AG10803 (cell line): ENCODE measurements around the gene CCT3.
"Not testable (repeated sequence)": the region's sequence is repeated elsewhere in the genome, so short reads cannot be mapped to it uniquely, and the experiment has no call there.

Experiments used
- DNase-seq: peaks from one replicate; pipeline ENCODE4 v3.0.0; 2010; ENCODE audit warnings: low read depth
- H3K4me3 ChIP-seq: 2 replicates; pipeline ENCODE4 v1.5.1; 2011; ENCODE audit warnings: mild to moderate bottlenecking, low read length, control low read depth
- CTCF ChIP-seq: conservative IDR thresholded peaks from 2 replicates; pipeline ENCODE4 v1.5.1; 2011; ENCODE audit warnings: mild to moderate bottlenecking, low read length, control low read depth, inconsistent platforms

Gene CCT3

GRCh38 chr1:156376146-156376545 lies 38.1 kb upstream of the CCT3 start:
- TF ChIP-seq CTCF, result peak; percentile 12; the same call in 1 of the 2 replicates
- peak; percentile 68 for DNase-seq
- no peak overlapping the region for H3K4me3 ChIP-seq

GRCh38 chr1:156373546-156373945 lies 35.5 kb upstream of the CCT3 start:
- no peak for DNase-seq
- H3K4me3 ChIP-seq, result no peak overlapping the region
- TF ChIP-seq CTCF, result no peak

GRCh38 chr1:156372876-156373275 lies 34.8 kb upstream of the CCT3 start:
- no peak for TF ChIP-seq CTCF
- H3K4me3 ChIP-seq, result no peak overlapping the region
- no peak for DNase-seq

GRCh38 chr1:156372265-156372586 lies 34.1 kb upstream of the CCT3 start:
- no peak overlapping the region for H3K4me3 ChIP-seq

GRCh38 chr1:156371553-156372264 lies 33.6 kb upstream of the CCT3 start:
- H3K4me3 ChIP-seq, result no peak overlapping the region
- peak; percentile 25 for DNase-seq
- TF ChIP-seq CTCF, result no peak

More at GRCh38 chr1:156372265-156372586, 34.1 kb upstream of the CCT3 start:
- no peak for TF ChIP-seq CTCF
- peak; percentile 44 for DNase-seq

- not testable (repeated sequence) for DNase-seq, H3K4me3 ChIP-seq
Measured at GRCh38 chr1:156369685-156370286, 31.7 kb upstream of the CCT3 start.

- H3K4me3 ChIP-seq, result peak within 1 kb of the TSS; percentile 38
- TF ChIP-seq CTCF, result no peak
- DNase-seq, result peak; percentile 13
Measured at GRCh38 chr1:156368889-156369684, 31.0 kb upstream of the CCT3 start, which contains the start of gene RHBG. RHBG (plus strand) TSS chr1:156369211; CDS start chr1:156369250, 39 bp downstream.
